Ectodermal cell (in vitro differentiated cells): ENCODE results near the gene GGA2.

Source experiments
- H3K27ac ChIP-seq: 2 replicates; pipeline ENCODE4 v1.7.0; 2013; ENCODE audit warnings: mild to moderate bottlenecking, low read depth, low read length; ENCODE audit not compliant: insufficient read depth, poor library complexity, severe bottlenecking
- H3K27me3 ChIP-seq: 2 replicates; pipeline ENCODE4 v1.7.0; 2013; ENCODE audit warnings: mild to moderate bottlenecking, low read length; ENCODE audit not compliant: insufficient read depth, control insufficient read depth, poor library complexity, severe bottlenecking
- H3K36me3 ChIP-seq: one replicate; pipeline ENCODE4 v1.7.0; 2013; ENCODE audit warnings: low read length; ENCODE audit not compliant: control insufficient read depth, insufficient read depth
- H3K4me1 ChIP-seq: one replicate; pipeline ENCODE4 v1.7.0; 2013; ENCODE audit warnings: low read length; ENCODE audit not compliant: control insufficient read depth, insufficient read depth
- H3K4me3 ChIP-seq: 2 replicates; pipeline ENCODE4 v1.7.0; 2013; ENCODE audit warnings: low read depth, low read length, control low read depth; ENCODE audit not compliant: insufficient read depth
- H3K9me3 ChIP-seq: 2 replicates; pipeline ENCODE4 v1.7.0; 2013; ENCODE audit warnings: mild to moderate bottlenecking, low read length, moderate library complexity; ENCODE audit not compliant: control insufficient read depth
- WGBS, 2 experiments: methylation state at CpG; one replicate each; pipeline ENCODE4 v1.1.7; 2013; ENCODE audit warnings: missing lambda C conversion rate in 2 of 2; 5-methylcytosine and 5-hydroxymethylcytosine counted together

The GGA2 gene

DNA sequence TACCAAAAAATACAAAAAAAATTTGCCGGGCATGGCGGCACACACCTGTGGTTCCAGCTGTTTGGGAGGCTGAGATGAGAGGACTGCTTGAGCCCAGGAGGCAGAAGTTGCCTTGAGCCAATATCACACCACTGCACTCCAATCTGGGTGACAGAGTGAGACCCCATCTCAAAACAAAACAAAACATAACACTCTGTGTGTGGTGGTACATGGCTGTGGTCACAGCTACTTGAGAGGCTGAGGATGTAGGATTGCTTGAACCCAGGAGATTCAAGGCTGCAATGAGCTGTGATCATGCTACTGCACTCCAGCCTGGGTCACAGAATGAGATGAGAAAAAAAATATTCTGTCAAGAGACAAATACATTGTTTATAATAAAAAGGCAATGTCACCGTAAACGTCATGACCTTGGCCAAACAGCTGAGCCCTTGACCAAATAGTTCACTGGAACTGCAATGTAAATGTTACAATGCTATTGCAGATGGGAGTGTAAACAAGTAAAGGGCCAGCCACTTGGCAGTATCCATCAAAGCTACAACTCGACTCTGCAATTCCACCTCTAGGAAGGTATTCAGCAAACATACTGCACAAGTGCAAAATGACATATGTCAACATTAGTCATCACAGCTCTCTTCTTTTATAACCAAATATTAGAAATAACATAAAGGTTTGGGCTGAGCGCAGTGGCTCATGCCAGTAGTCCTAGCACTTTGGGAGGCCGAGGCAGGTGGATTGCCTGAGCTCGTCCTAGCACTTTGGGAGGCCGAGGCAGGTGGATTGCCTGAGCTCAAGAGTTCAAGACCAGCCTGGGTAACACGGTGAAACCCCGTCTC is 29.9 kb upstream of the GGA2 start:
- peaks cover 18% of the 10 kb centered on the region for H3K36me3 ChIP-seq
- no peaks in the 10 kb centered on the region for H3K27me3 ChIP-seq
- H3K4me1 ChIP-seq, result no peaks in the 10 kb centered on the region
- H3K4me3 ChIP-seq, result no peak overlapping the region
- 94 to 97% methylated on average over 11 of the region's 11 CpGs for WGBS, 2 experiments
- no peaks in the 10 kb centered on the region for H3K9me3 ChIP-seq
- no peak overlapping the region for H3K27ac ChIP-seq

- peaks cover 23% of the 10 kb centered on the region for H3K36me3 ChIP-seq
- 92% methylated on average over 1 of the region's 1 CpG; no CpG with 5 or more reads in 1 of the 2 experiments for WGBS, 2 experiments
- no peak overlapping the region for H3K27ac ChIP-seq
- H3K9me3 ChIP-seq, result no peaks in the 10 kb centered on the region
- no peaks in the 10 kb centered on the region for H3K4me1 ChIP-seq
- H3K4me3 ChIP-seq, result no peak overlapping the region
- no peaks in the 10 kb centered on the region for H3K27me3 ChIP-seq
Measured at GRCh38 chr16:23538919-23539278, 28.6 kb upstream of the GGA2 start.

DNA sequence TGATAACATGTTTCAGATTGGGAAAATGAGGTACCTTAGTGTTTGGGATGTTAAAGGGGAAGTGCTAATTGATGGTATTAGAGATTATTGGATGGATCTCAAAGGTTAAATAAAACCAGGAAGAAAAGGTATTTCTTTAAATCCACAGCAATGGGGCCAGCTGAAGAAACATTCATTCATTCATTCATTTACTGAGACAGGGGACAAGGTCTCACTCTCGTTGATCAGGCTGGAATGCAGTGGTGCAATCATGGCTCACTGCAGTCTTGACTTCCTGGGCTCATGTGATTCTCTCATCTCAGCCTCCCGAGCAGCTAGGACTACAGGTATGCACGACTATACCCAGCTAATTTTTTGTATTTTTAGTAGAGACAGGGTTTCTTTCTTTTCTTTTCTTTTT is 27.1 kb upstream of the GGA2 start:
- WGBS, 2 experiments, result 87 to 95% methylated on average over 3 of the region's 3 CpGs
- Histone ChIP-seq H3K36me3 (peaks cover 29% of the 10 kb centered on the region), H3K9me3 (no peaks in the 10 kb centered on the region), H3K27me3 (no peaks in the 10 kb centered on the region), H3K4me1 (no peaks in the 10 kb centered on the region), H3K4me3 (no peak overlapping the region), H3K27ac (no peak overlapping the region)

- Histone ChIP-seq H3K27ac (no peak overlapping the region), H3K9me3 (no peaks in the 10 kb centered on the region), H3K36me3 (peaks cover 29% of the 10 kb centered on the region), H3K4me1 (no peaks in the 10 kb centered on the region), H3K27me3 (no peaks in the 10 kb centered on the region), H3K4me3 (no peak overlapping the region)
- WGBS, 2 experiments, result 86 to 92% methylated on average over 2 of the region's 2 CpGs
Measured at GRCh38 chr16:23535901-23536300, 25.6 kb upstream of the GGA2 start.

- Histone ChIP-seq H3K36me3 (peaks cover 29% of the 10 kb centered on the region), H3K4me1 (no peaks in the 10 kb centered on the region), H3K4me3 (no peak overlapping the region), H3K27ac (no peak overlapping the region), H3K9me3 (no peaks in the 10 kb centered on the region), H3K27me3 (no peaks in the 10 kb centered on the region)
- WGBS, 2 experiments, result 95% methylated on average over 19 of the region's 19 CpGs
Measured at GRCh38 chr16:23534868-23535860, 24.9 kb upstream of the GGA2 start.

DNA sequence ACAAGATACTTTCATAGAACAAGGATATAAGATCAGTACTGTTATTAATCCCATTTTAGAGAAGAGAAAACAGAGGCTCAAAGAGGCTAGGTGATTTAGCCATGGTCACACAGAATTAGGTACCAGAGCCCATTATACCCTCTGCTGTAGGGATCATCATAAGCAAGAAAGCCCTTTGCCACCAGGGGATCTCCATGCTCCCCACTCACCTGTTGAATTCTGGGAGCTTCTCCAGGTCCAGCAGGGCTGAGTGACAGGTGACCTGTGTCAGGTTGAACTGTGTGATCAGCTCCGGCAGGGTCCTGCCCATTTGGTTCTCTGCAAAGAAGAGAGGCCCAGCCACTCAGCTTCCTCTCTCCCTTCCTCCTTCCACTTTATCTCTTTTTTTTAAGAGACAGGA is 22.2 kb upstream of the GGA2 start:
- Histone ChIP-seq H3K27ac (no peak overlapping the region), H3K36me3 (peaks cover 48% of the 10 kb centered on the region), H3K27me3 (no peaks in the 10 kb centered on the region)

GRCh38 chr16:23530062-23530461 is 19.8 kb upstream of the GGA2 start:
- Histone ChIP-seq H3K27ac (no peak overlapping the region), H3K36me3 (peaks cover 44% of the 10 kb centered on the region), H3K9me3 (no peaks in the 10 kb centered on the region), H3K4me3 (no peak overlapping the region), H3K4me1 (no peaks in the 10 kb centered on the region), H3K27me3 (no peaks in the 10 kb centered on the region)
- WGBS, 2 experiments, result 93 to 95% methylated on average over 5 of the region's 5 CpGs

More for the DNA sequence above, 22.2 kb upstream of the GGA2 start:
- H3K4me3 ChIP-seq, result no peak overlapping the region
- 89 to 92% methylated on average over 1 of the region's 1 CpG for WGBS, 2 experiments
- no peaks in the 10 kb centered on the region for H3K4me1 ChIP-seq
- no peaks in the 10 kb centered on the region for H3K9me3 ChIP-seq

DNA sequence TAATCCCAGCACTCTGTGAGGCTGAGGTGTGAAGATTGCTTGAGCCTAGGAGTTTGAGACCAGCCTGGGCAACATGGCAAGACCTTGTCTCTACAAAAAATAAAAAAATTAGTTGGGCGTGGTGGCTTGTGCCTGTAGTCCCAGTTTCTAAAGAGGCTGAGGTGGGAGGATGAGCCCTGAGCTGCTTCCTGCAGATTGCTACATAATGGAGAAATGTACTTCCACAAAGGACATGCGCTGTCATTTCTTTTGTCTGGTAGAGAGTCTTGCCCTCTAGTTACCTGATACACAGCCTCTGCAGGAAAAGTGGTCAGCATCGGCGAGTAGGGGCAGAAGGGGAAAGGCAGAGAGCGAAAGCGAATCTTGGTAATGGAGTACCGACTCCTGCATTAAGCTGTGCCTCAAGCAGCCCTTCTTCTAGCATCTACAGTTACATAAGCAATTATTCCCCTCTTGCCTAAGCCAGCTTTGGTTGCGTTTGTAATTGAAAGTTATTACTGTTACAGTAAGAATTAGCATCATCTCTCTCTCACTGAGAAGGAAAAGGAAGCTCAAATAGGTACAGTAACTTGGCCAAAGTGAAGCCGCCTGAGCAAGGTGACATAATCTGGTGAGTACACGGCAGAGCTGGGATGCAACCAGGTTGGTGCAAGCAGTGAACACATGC is 18.5 kb upstream of the GGA2 start:
- 94 to 97% methylated on average over 10 of the region's 10 CpGs for WGBS, 2 experiments
- H3K4me3 ChIP-seq, result no peak overlapping the region
- peaks cover 37% of the 10 kb centered on the region for H3K36me3 ChIP-seq
- H3K27ac ChIP-seq, result no peak overlapping the region
- H3K27me3 ChIP-seq, result no peaks in the 10 kb centered on the region
- H3K9me3 ChIP-seq, result no peaks in the 10 kb centered on the region
- H3K4me1 ChIP-seq, result no peaks in the 10 kb centered on the region

DNA sequence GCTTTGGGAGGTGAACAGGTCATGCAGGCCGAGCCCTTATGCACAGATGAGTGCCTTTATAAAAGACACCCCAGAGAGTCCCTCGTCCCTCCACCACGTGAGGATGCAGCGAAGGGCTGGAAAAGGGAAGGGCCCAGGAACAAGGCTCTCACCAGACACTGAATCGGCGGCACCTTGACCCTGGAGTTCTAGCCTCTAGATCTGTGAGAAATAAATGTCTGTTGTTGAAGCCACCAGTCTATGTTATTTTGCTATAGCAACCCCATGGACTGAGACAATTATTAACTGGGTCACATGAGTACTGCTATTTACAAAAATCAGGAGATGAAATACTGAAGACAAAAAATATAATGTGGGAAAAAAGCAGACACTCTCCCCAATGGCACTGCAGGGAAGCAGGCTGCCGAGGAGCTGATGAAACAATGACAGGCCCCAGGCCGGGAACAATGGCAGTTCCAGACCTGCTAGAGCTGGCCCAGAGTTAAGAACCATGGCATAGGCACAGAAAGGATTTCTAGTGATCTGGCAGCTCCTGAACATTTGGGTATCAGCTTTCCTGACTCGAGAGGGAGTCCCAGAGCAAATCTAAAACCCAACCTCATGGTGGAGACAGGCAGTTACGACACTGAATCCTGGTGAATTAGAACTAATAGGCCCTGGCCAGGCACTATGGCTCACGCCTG is 17.8 kb upstream of the GGA2 start:
- Histone ChIP-seq H3K9me3 (no peaks in the 10 kb centered on the region), H3K4me3 (no peak overlapping the region), H3K36me3 (peaks cover 41% of the 10 kb centered on the region), H3K4me1 (no peaks in the 10 kb centered on the region), H3K27ac (no peak overlapping the region), H3K27me3 (no peaks in the 10 kb centered on the region)
- 90 to 91% methylated on average over 11 of the region's 11 CpGs for WGBS, 2 experiments
